GM12891 (cell line): ENCODE data around the gene KIF16B.

Experiments
- DNase-seq: peaks from one replicate; pipeline ENCODE4 v3.0.0; 2011; ENCODE audit warnings: low spot score; ENCODE audit not compliant: insufficient read length
- FAIRE-seq: peaks from 2 replicates; lab custom pipeline; 2011; peaks lifted over from hg19 to GRCh38; lab: Jason Lieb, UNC
- PAX5 ChIP-seq: IDR thresholded peaks from 2 replicates; pipeline ENCODE4 v1.6.1; 2011; ENCODE audit warnings: low read length, moderate library complexity, mild to moderate bottlenecking; ENCODE audit not compliant: insufficient read depth, severe bottlenecking
- POLR2A ChIP-seq: IDR thresholded peaks from 2 replicates; pipeline ENCODE4 v1.6.1; 2011; ENCODE audit warnings: low read depth, low read length, control low read depth
- POLR2AphosphoS5 ChIP-seq: IDR thresholded peaks from 2 replicates; pipeline ENCODE4 v1.6.1; 2011; ENCODE audit warnings: low read depth, low read length, control low read depth
- POU2F2 ChIP-seq: IDR thresholded peaks from 2 replicates; pipeline ENCODE4 v1.6.1; 2011; ENCODE audit warnings: low read depth, mild to moderate bottlenecking, control low read depth, low read length, moderate library complexity
- SPI1 ChIP-seq: IDR thresholded peaks from 2 replicates; pipeline ENCODE4 v1.6.1; 2011; ENCODE audit warnings: low read depth, low read length, control low read depth
- TAF1 ChIP-seq: IDR thresholded peaks from 2 replicates; pipeline ENCODE4 v1.6.1; 2011; ENCODE audit warnings: low read depth, low read length, control low read depth

The KIF16B gene

DNA sequence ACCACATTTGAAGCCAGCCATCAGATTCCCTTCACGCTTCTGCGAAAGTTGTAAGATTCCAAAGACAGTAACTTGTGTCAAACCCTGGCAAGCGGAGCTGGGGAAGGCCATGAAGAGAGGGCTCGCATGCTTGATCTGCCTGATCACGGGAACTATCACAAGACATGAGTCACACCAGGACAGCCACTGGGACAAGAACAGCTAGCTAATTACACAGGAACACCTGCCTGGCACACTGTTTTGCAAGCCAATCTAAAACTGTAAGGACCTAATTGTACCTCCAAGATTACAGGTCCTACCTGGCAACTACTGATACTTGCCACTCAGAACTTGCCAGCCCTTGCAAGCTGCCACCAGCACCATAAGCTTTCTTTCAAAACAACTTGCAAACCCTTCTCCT is 289.3 kb downstream of the KIF16B start:
- no peak for TF ChIP-seq TAF1
- TF ChIP-seq POLR2A: no peak
- no peak for TF ChIP-seq POU2F2
- TF ChIP-seq SPI1: no peak
- no peak for TF ChIP-seq POLR2AphosphoS5
- no peak for TF ChIP-seq PAX5
- FAIRE-seq (no peak), DNase-seq (no peak)

DNA sequence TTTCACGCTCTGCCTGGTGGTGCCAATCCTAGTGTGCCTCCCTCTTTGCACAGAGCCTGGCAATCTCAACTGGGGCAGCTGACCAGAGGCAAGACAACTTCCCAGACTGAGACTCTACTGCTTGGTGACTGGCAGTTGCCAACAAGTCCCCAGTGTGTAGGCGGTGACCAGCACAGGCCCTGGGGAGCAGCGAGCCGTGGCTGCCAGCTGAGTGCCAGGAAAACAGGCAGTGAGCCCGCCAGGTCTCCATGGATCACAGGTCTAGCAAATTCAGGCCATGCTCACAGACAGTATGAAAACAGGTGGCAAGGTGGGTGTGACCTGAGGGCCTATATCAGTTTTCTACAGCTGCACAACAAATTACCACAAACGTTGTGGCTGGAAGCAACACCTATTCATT is 289.9 kb downstream of the KIF16B start:
- no peak for TF ChIP-seq TAF1
- TF ChIP-seq SPI1: no peak
- TF ChIP-seq POLR2A: no peak
- TF ChIP-seq POU2F2: no peak
- no peak for TF ChIP-seq PAX5
- TF ChIP-seq POLR2AphosphoS5: no peak
- DNase-seq (no peak), FAIRE-seq (no peak)

GRCh38 chr20:16280219-16280618 is 293.0 kb downstream of the KIF16B start:
- FAIRE-seq (no peak), DNase-seq (no peak)
- TF ChIP-seq POU2F2 (no peak), TAF1 (no peak), POLR2AphosphoS5 (no peak), SPI1 (no peak)

- FAIRE-seq: no peak
- TF ChIP-seq POU2F2 (no peak), POLR2AphosphoS5 (no peak), PAX5 (no peak), TAF1 (no peak), SPI1 (no peak), POLR2A (no peak)
- DNase-seq: no peak
Measured at GRCh38 chr20:16279320-16279719, 293.9 kb downstream of the KIF16B start.

GRCh38 chr20:16273812-16274555 is 299.3 kb downstream of the KIF16B start:
- TF ChIP-seq TAF1: no peak
- no peak for TF ChIP-seq PAX5
- DNase-seq: no peak
- no peak for FAIRE-seq

- DNase-seq (no peak), FAIRE-seq (no peak)
- TF ChIP-seq PAX5 (no peak), POLR2AphosphoS5 (no peak), POU2F2 (no peak), TAF1 (no peak), SPI1 (no peak), POLR2A (no peak)
Measured at GRCh38 chr20:16272780-16273360, 300.4 kb downstream of the KIF16B start.

DNA sequence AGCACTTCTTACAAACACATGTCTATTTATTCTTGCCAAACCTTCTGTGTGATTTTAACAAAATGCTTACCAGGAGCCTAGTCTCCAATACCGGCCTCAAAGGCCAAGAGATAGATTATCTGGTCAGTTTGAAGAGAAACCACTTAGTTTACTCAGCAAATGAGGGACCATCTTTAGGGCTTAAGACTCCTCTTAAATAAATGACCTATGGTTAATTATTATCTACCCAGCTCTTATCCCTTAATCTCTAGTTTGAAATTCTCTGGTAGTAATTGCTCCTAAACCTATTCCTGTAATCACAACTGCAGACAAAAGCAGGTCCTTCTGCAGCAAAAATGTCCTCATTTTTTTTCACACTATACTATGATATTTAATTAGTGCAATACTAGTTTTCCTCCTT is 301.8 kb downstream of the KIF16B start:
- DNase-seq: no peak
- TF ChIP-seq POU2F2: no peak
- no peak for TF ChIP-seq POLR2AphosphoS5
- TF ChIP-seq SPI1: no peak
- no peak for TF ChIP-seq TAF1
- no peak for TF ChIP-seq PAX5
- no peak for TF ChIP-seq POLR2A

DNA sequence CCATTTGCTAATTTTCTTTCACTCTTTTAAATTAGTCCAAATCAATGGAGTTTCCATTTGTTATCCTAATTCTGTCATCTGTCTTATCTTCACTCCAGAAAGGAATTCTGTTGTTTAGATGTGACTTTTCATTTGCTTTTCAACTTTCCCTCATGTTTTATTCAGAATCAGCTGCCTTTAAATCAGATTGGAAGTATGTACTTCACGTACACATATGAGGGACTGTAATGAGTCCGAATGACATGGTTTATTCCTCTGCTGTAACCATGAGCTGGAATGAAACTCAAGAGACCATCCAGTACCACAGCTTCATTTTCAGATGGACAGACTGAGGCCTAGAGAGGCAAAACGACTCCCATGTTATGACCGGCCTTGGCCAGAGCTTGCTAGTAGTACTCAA is 302.3 kb downstream of the KIF16B start:
- DNase-seq: no peak
- no peak for FAIRE-seq
- TF ChIP-seq SPI1 (no peak), POLR2A (no peak), POU2F2 (no peak), TAF1 (no peak), PAX5 (no peak), POLR2AphosphoS5 (no peak)

More for the DNA sequence above, 301.8 kb downstream of the KIF16B start:
- no peak for FAIRE-seq

DNA sequence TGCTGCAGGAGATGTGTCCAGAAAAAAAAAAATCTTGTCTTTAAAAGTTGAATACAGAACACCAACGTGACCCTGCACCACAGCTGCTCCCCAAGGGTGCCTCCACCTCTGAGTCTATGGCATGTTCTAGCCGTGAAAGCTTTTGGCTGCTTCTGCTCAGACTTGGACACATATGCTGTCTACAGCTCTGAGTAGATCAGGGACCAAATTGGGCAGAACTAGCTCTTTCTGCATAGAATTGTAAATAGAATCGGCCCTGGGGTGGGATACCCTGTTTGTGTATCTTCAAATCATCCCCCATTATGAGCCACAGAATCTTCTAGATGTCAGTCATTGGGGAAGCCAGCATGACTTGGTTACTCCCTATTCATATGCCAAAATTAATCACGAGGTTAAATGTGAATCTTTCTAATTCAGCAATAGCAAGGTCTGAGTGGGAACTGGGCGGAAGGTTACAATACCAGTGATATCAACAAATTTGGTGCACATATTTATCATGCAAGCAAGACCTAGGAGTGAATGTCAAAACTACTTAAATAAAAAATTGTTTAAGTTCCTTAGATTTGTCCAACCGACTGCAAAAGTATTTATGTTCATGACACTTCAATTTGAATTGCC is 302.8 kb downstream of the KIF16B start:
- no peak for FAIRE-seq
- TF ChIP-seq POLR2A (no peak), TAF1 (no peak), POU2F2 (no peak), SPI1 (no peak), POLR2AphosphoS5 (no peak), PAX5 (no peak)
- no peak for DNase-seq
